H9 (cell line): Measurements from ENCODE around the gene ARRDC2. TPM values are rescaled to one million over a fixed set of nuclear protein-coding genes. Genes with fewer than 3 reads are reported as not detected.

Experiments used
- DNase-seq: peaks from one replicate; pipeline ENCODE4 v3.0.0-alpha.2; 2017
- H2AFZ ChIP-seq: one replicate; pipeline ENCODE4 v1.6.1; 2013; ENCODE audit warnings: mild to moderate bottlenecking, low read length, control low read depth, moderate library complexity
- H2AK5ac ChIP-seq: 2 replicates; pipeline ENCODE4 v1.6.1; 2013; ENCODE audit warnings: low read length, control low read depth, mixed read lengths; ENCODE audit not compliant: insufficient read length
- H2BK120ac ChIP-seq: one replicate; pipeline ENCODE4 v1.6.1; 2013; ENCODE audit warnings: low read depth, mild to moderate bottlenecking, low read length, control low read depth, inconsistent platforms; ENCODE audit not compliant: poor library complexity, severe bottlenecking
- H2BK12ac ChIP-seq: 2 replicates; pipeline ENCODE4 v1.6.1; 2013; ENCODE audit warnings: low read length, control low read depth, mixed read lengths, low read depth; ENCODE audit not compliant: insufficient read length
- H2BK15ac ChIP-seq: 2 replicates; pipeline ENCODE4 v1.6.1; 2013; ENCODE audit warnings: low read depth, low read length, control low read depth
- H2BK20ac ChIP-seq: one replicate; pipeline ENCODE4 v1.6.1; 2013; ENCODE audit warnings: low read depth, mild to moderate bottlenecking, low read length, control low read depth, inconsistent platforms; ENCODE audit not compliant: poor library complexity, severe bottlenecking
- H2BK5ac ChIP-seq: 2 replicates; pipeline ENCODE4 v1.6.1; 2013; ENCODE audit warnings: low read length, control low read depth, mixed read lengths; ENCODE audit not compliant: insufficient read length
- H3K14ac ChIP-seq: 2 replicates; pipeline ENCODE4 v1.6.1; 2013; ENCODE audit warnings: low read length, control low read depth; ENCODE audit not compliant: insufficient read depth
- H3K18ac ChIP-seq: 2 replicates; pipeline ENCODE4 v1.6.1; 2013; ENCODE audit warnings: low read depth, mild to moderate bottlenecking, mixed read lengths, low read length, control low read depth; ENCODE audit not compliant: insufficient read length
- H3K23ac ChIP-seq: 2 replicates; pipeline ENCODE4 v1.6.1; 2013; ENCODE audit warnings: low read length, control low read depth, mixed read lengths, low read depth; ENCODE audit not compliant: insufficient read length
- H3K23me2 ChIP-seq: 2 replicates; pipeline ENCODE4 v1.6.1; 2013; ENCODE audit warnings: low read depth, mild to moderate bottlenecking, mixed read lengths, low read length, control low read depth; ENCODE audit not compliant: insufficient read length, poor library complexity, severe bottlenecking
- H3K27ac ChIP-seq: 2 replicates; pipeline ENCODE4 v1.5.1; 2013; ENCODE audit warnings: low read length, control low read depth, mixed read lengths, low read depth; ENCODE audit not compliant: insufficient read length
- H3K27me3 ChIP-seq: 2 replicates; pipeline ENCODE4 v1.6.1; 2013; ENCODE audit warnings: low read length, control low read depth, inconsistent platforms; ENCODE audit not compliant: insufficient read depth
- H3K4ac ChIP-seq: 2 replicates; pipeline ENCODE4 v1.6.1; 2013; ENCODE audit warnings: low read depth, mild to moderate bottlenecking, control low read depth, inconsistent platforms, low read length, moderate library complexity
- H3K4me1 ChIP-seq: 2 replicates; pipeline ENCODE4 v1.6.1; 2013; ENCODE audit warnings: low read length, control low read depth, inconsistent platforms; ENCODE audit not compliant: insufficient read depth
- H3K4me2 ChIP-seq: 2 replicates; pipeline ENCODE4 v1.6.1; 2013; ENCODE audit warnings: low read length, control low read depth, mixed read lengths; ENCODE audit not compliant: insufficient read length, insufficient read depth
- H3K56ac ChIP-seq: 2 replicates; pipeline ENCODE4 v1.6.1; 2013; ENCODE audit warnings: low read depth, mild to moderate bottlenecking, mixed read lengths, low read length, control low read depth; ENCODE audit not compliant: insufficient read length
- H3K79me1 ChIP-seq: 2 replicates; pipeline ENCODE4 v1.6.1; 2013; ENCODE audit warnings: low read depth, mild to moderate bottlenecking, moderate library complexity, low read length, control low read depth, inconsistent platforms; ENCODE audit not compliant: insufficient read depth, poor library complexity, severe bottlenecking
- H3K79me2 ChIP-seq: 2 replicates; pipeline ENCODE4 v1.6.1; 2013; ENCODE audit warnings: low read length, control low read depth, inconsistent platforms; ENCODE audit not compliant: insufficient read depth
- H3K9ac ChIP-seq: 2 replicates; pipeline ENCODE4 v1.6.1; 2013; ENCODE audit warnings: low read length, control low read depth, mixed read lengths; ENCODE audit not compliant: insufficient read length; ENCODE audit errors: extremely low read depth
- H3K9me3 ChIP-seq: one replicate; pipeline ENCODE4 v1.6.1; 2013; ENCODE audit warnings: low read depth, low read length, inconsistent platforms; ENCODE audit not compliant: control insufficient read depth
- H3T11ph ChIP-seq: one replicate; pipeline ENCODE4 v1.6.1; 2013; ENCODE audit warnings: mild to moderate bottlenecking, low read length, control low read depth, inconsistent platforms
- H4K20me1 ChIP-seq: one replicate; pipeline ENCODE4 v1.6.1; 2013; ENCODE audit not compliant: control insufficient read depth, insufficient read length, insufficient read depth
- H4K5ac ChIP-seq: 2 replicates; pipeline ENCODE4 v1.6.1; 2013; ENCODE audit warnings: low read depth, mild to moderate bottlenecking, mixed read lengths, low read length, control low read depth; ENCODE audit not compliant: insufficient read length
- H4K8ac ChIP-seq: replicated peaks from 2 replicates; pipeline ENCODE4 v1.6.1; 2013; ENCODE audit warnings: low read length, control low read depth, mixed read lengths, low read depth; ENCODE audit not compliant: insufficient read length
- H4K91ac ChIP-seq: 2 replicates; pipeline ENCODE4 v1.6.1; 2013; ENCODE audit warnings: low read depth, mild to moderate bottlenecking, moderate library complexity, mixed read lengths, low read length, control low read depth; ENCODE audit not compliant: insufficient read length
- H3K27ac Mint-ChIP-seq, 3 experiments: 2 replicates in 2 of 3; 3 replicates in 1 of 3; pipeline ENCODE4 v1.8.0; 2020 to 2021; ENCODE audit warnings: mixed read lengths in 3 of 3, mild to moderate bottlenecking in 1 of 3, moderate library complexity in 1 of 3
- H3K27me3 Mint-ChIP-seq: 2 replicates; pipeline ENCODE4 v1.8.0; 2021; ENCODE audit warnings: low read depth, mild to moderate bottlenecking, moderate library complexity, mixed read lengths
- H3K36me3 Mint-ChIP-seq, 3 experiments: 2 replicates in 2 of 3; 3 replicates in 1 of 3; pipeline ENCODE4 v1.8.0; 2020 to 2021; ENCODE audit warnings: low read depth in 3 of 3, mixed read lengths in 3 of 3; ENCODE audit not compliant: insufficient read depth in 1 of 3
- H3K4me1 Mint-ChIP-seq, 2 experiments: 2 replicates each; pipeline ENCODE4 v1.8.0; 2020; ENCODE audit warnings: mixed read lengths in 2 of 2
- H3K4me3 Mint-ChIP-seq, 2 experiments: 2 replicates in 1 of 2; 3 replicates in 1 of 2; pipeline ENCODE4 v1.8.0; 2020 to 2021; ENCODE audit warnings: mild to moderate bottlenecking in 2 of 2, mixed read lengths in 2 of 2, moderate library complexity in 1 of 2
- H3K9me3 Mint-ChIP-seq, 2 experiments: 2 replicates in 1 of 2; 3 replicates in 1 of 2; pipeline ENCODE4 v1.8.0; 2020; ENCODE audit warnings: mild to moderate bottlenecking in 2 of 2, mixed read lengths in 2 of 2, moderate library complexity in 1 of 2
- WGBS: extraction: QIAGEN DNeasy Blood & Tissue Kit; methylation state at CpG from one replicate; pipeline ENCODE4 v1.1.7; 2013; ENCODE audit warnings: missing lambda C conversion rate, low lambda C conversion rate, mixed read lengths; ENCODE audit not compliant: insufficient read length; ENCODE audit errors: extremely low coverage; 5-methylcytosine and 5-hydroxymethylcytosine counted together
- total RNA-seq: library from RNA; stranded (reverse); gene quantifications from 2 replicates; pipeline ENCODE4 v1.2.1, GENCODE V29; 2021
- TF ChIP-seq, protein P1 (sequence below): fragments of 200-600 bp; sonication (generic); conservative IDR thresholded peaks from 3 replicates; pipeline ENCODE4 v1.8.0; 2021; ENCODE audit warnings: antibody characterized with exemption, mild to moderate bottlenecking

Gene ARRDC2
- total RNA-seq, 1 experiment from 2014 or later: 10.5 TPM

DNA sequence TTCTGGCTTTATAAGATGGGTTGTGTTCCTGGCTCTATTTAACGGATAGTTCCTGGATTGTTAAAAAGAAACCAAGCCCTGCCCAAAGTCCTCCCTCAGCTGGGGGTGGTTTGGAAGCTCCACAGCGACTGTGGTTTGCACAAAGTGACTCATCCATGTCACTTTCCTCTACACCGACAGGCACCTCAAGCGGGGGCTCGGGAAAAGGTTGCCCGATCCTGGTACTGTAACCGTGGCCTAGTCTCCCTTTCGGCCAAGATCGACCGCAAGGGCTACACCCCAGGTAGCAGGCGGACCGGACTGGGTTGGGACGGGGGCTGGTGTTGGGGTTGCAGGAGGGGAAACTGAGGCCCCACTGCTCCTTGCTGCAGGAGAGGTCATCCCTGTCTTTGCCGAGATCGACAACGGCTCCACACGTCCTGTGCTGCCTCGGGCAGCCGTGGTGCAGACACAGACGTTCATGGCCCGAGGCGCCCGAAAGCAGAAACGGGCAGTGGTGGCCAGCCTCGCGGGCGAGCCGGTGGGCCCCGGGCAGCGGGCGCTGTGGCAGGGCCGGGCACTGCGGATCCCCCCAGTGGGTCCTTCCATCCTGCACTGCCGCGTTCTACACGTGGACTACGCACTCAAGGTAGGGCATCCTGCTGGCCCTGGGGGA, 1.6 kb downstream of the ARRDC2 start:
- no peaks in the 10 kb centered on the region for H3K9me3 ChIP-seq
- no peaks in the 10 kb centered on the region for H3K79me2 ChIP-seq
- H3K36me3 Mint-ChIP-seq: peaks cover 2 to 18% (median 13%) of the 10 kb centered on the region in 3 experiments
- no peak for DNase-seq
- no peak overlapping the region for H2BK20ac ChIP-seq
- no peak overlapping the region for H4K91ac ChIP-seq
- H2BK12ac ChIP-seq: no peak overlapping the region
- WGBS: no CpG with 5 or more reads among the region's 37 CpGs
- no peak overlapping the region for H3K4me2 ChIP-seq
- no peak overlapping the region for H3K27ac ChIP-seq
- H3K9ac ChIP-seq: no peak overlapping the region
- no peak overlapping the region for H3K14ac ChIP-seq
- H3K4me1 ChIP-seq: no peaks in the 10 kb centered on the region
- no peak overlapping the region for H3T11ph ChIP-seq
- H3K4ac ChIP-seq: no peak overlapping the region
- H3K4me3 Mint-ChIP-seq: no peak overlapping the region
- no peak overlapping the region for H3K27ac Mint-ChIP-seq
- H2AK5ac ChIP-seq: no peak overlapping the region
- H3K27me3 ChIP-seq: no peaks in the 10 kb centered on the region
- no peak overlapping the region for H4K5ac ChIP-seq
- peaks cover 3% of the 10 kb centered on the region for H3K27me3 Mint-ChIP-seq
- H3K9me3 Mint-ChIP-seq: peaks cover 3 to 6% of the 10 kb centered on the region in 2 experiments
- H2BK15ac ChIP-seq: no peak overlapping the region
- TF ChIP-seq, protein P1, sequence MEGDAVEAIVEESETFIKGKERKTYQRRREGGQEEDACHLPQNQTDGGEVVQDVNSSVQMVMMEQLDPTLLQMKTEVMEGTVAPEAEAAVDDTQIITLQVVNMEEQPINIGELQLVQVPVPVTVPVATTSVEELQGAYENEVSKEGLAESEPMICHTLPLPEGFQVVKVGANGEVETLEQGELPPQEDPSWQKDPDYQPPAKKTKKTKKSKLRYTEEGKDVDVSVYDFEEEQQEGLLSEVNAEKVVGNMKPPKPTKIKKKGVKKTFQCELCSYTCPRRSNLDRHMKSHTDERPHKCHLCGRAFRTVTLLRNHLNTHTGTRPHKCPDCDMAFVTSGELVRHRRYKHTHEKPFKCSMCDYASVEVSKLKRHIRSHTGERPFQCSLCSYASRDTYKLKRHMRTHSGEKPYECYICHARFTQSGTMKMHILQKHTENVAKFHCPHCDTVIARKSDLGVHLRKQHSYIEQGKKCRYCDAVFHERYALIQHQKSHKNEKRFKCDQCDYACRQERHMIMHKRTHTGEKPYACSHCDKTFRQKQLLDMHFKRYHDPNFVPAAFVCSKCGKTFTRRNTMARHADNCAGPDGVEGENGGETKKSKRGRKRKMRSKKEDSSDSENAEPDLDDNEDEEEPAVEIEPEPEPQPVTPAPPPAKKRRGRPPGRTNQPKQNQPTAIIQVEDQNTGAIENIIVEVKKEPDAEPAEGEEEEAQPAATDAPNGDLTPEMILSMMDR: no peak
- peaks cover 4 to 12% of the 10 kb centered on the region in 2 experiments for H3K4me1 Mint-ChIP-seq
- H3K23me2 ChIP-seq: peaks cover 8% of the 10 kb centered on the region
- no peak overlapping the region for H3K23ac ChIP-seq
- H2BK120ac ChIP-seq: no peak overlapping the region
- no peak overlapping the region for H4K8ac ChIP-seq
- H3K18ac ChIP-seq: no peak overlapping the region
- H2BK5ac ChIP-seq: no peak overlapping the region
- H2AFZ ChIP-seq: no peak overlapping the region
- no peaks in the 10 kb centered on the region for H3K79me1 ChIP-seq
- no peaks in the 10 kb centered on the region for H4K20me1 ChIP-seq
- H3K56ac ChIP-seq: no peak overlapping the region
